ENCODE data around the gene HSFX3.
"Not testable (repeated sequence)": the region's sequence is repeated elsewhere in the genome, so short reads cannot be mapped to it uniquely, and the experiment has no call there.

The HSFX3 gene

GRCh38 chrX:149549701-149550100 lies at the start of gene HSFX3:
HSFX3 (minus strand) TSS chrX:149549924; CDS start chrX:149549852, 72 bp downstream.
- not testable (repeated sequence) for H3K4me3 ChIP-seq (ENCODE audit: low read depth, low read length); H3K4me1 ChIP-seq (ENCODE audit: control insufficient read depth, insufficient read depth, low read length); H3K27me3 ChIP-seq (ENCODE audit: control insufficient read depth, insufficient read depth, low read length); H3K36me3 ChIP-seq (ENCODE audit: control insufficient read depth, insufficient read depth, low read length); H3K9me3 ChIP-seq (ENCODE audit: control insufficient read depth, insufficient read depth, low read length); H3K9ac ChIP-seq (ENCODE audit: low read depth, low read length)

GRCh38 chrX:149598603-149599002 lies 48.9 kb upstream of the HSFX3 start:
- H3K27me3 ChIP-seq (ENCODE audit: control insufficient read depth, insufficient read depth, low read length); H3K4me3 ChIP-seq (ENCODE audit: low read depth, low read length); H3K9ac ChIP-seq (ENCODE audit: low read depth, low read length); H3K36me3 ChIP-seq (ENCODE audit: control insufficient read depth, insufficient read depth, low read length); H3K4me1 ChIP-seq (ENCODE audit: control insufficient read depth, insufficient read depth, low read length); H3K9me3 ChIP-seq (ENCODE audit: control insufficient read depth, insufficient read depth, low read length): not testable (repeated sequence)

GRCh38 chrX:149595943-149596342 lies 46.2 kb upstream of the HSFX3 start:
- H3K36me3 ChIP-seq (ENCODE audit: control insufficient read depth, insufficient read depth, low read length); H3K9ac ChIP-seq (ENCODE audit: low read depth, low read length); H3K4me3 ChIP-seq (ENCODE audit: low read depth, low read length); H3K27me3 ChIP-seq (ENCODE audit: control insufficient read depth, insufficient read depth, low read length); H3K9me3 ChIP-seq (ENCODE audit: control insufficient read depth, insufficient read depth, low read length); H3K4me1 ChIP-seq (ENCODE audit: control insufficient read depth, insufficient read depth, low read length): not testable (repeated sequence)

GRCh38 chrX:149595214-149595613 lies 45.5 kb upstream of the HSFX3 start, which contains the start of gene HSFX2:
HSFX2 (minus strand) TSS chrX:149595314; CDS start chrX:149594700, 614 bp downstream.
- not testable (repeated sequence) for H3K9me3 ChIP-seq (ENCODE audit: control insufficient read depth, insufficient read depth, low read length); H3K27me3 ChIP-seq (ENCODE audit: control insufficient read depth, insufficient read depth, low read length); H3K4me1 ChIP-seq (ENCODE audit: control insufficient read depth, insufficient read depth, low read length); H3K9ac ChIP-seq (ENCODE audit: low read depth, low read length); H3K4me3 ChIP-seq (ENCODE audit: low read depth, low read length); H3K36me3 ChIP-seq (ENCODE audit: control insufficient read depth, insufficient read depth, low read length)

- not testable (repeated sequence) for H3K4me1 ChIP-seq (ENCODE audit: control insufficient read depth, insufficient read depth, low read length); H3K36me3 ChIP-seq (ENCODE audit: control insufficient read depth, insufficient read depth, low read length); H3K27me3 ChIP-seq (ENCODE audit: control insufficient read depth, insufficient read depth, low read length); H3K4me3 ChIP-seq (ENCODE audit: low read depth, low read length); H3K9me3 ChIP-seq (ENCODE audit: control insufficient read depth, insufficient read depth, low read length); H3K9ac ChIP-seq (ENCODE audit: low read depth, low read length)
Measured at GRCh38 chrX:149590993-149591392, 41.3 kb upstream of the HSFX3 start.

GRCh38 chrX:149587359-149587758 lies 37.6 kb upstream of the HSFX3 start, which contains the start of gene MAGEA9B:
MAGEA9B (minus strand) TSS chrX:149587459; CDS start chrX:149583179, 4,280 bp downstream.
- H3K27me3 ChIP-seq (ENCODE audit: control insufficient read depth, insufficient read depth, low read length); H3K9ac ChIP-seq (ENCODE audit: low read depth, low read length); H3K4me1 ChIP-seq (ENCODE audit: control insufficient read depth, insufficient read depth, low read length); H3K9me3 ChIP-seq (ENCODE audit: control insufficient read depth, insufficient read depth, low read length); H3K36me3 ChIP-seq (ENCODE audit: control insufficient read depth, insufficient read depth, low read length); H3K4me3 ChIP-seq (ENCODE audit: low read depth, low read length): not testable (repeated sequence)

GRCh38 chrX:149585631-149586030 lies 35.9 kb upstream of the HSFX3 start:
- not testable (repeated sequence) for H3K27me3 ChIP-seq (ENCODE audit: control insufficient read depth, insufficient read depth, low read length); H3K4me1 ChIP-seq (ENCODE audit: control insufficient read depth, insufficient read depth, low read length); H3K36me3 ChIP-seq (ENCODE audit: control insufficient read depth, insufficient read depth, low read length); H3K9ac ChIP-seq (ENCODE audit: low read depth, low read length); H3K4me3 ChIP-seq (ENCODE audit: low read depth, low read length); H3K9me3 ChIP-seq (ENCODE audit: control insufficient read depth, insufficient read depth, low read length)

- not testable (repeated sequence) for H3K4me3 ChIP-seq (ENCODE audit: low read depth, low read length); H3K9ac ChIP-seq (ENCODE audit: low read depth, low read length); H3K9me3 ChIP-seq (ENCODE audit: control insufficient read depth, insufficient read depth, low read length); H3K36me3 ChIP-seq (ENCODE audit: control insufficient read depth, insufficient read depth, low read length); H3K27me3 ChIP-seq (ENCODE audit: control insufficient read depth, insufficient read depth, low read length); H3K4me1 ChIP-seq (ENCODE audit: control insufficient read depth, insufficient read depth, low read length)
Measured at GRCh38 chrX:149573456-149573855, 23.7 kb upstream of the HSFX3 start.

GRCh38 chrX:149572743-149573142 lies 23.0 kb upstream of the HSFX3 start:
- H3K9ac ChIP-seq (ENCODE audit: low read depth, low read length) = no peak overlapping the region
- no peaks in the 10 kb centered on the region for H3K27me3 ChIP-seq (ENCODE audit: control insufficient read depth, insufficient read depth, low read length)
- H3K9me3 ChIP-seq (ENCODE audit: control insufficient read depth, insufficient read depth, low read length) = no peaks in the 10 kb centered on the region
- H3K36me3 ChIP-seq (ENCODE audit: control insufficient read depth, insufficient read depth, low read length) = no peaks in the 10 kb centered on the region
- no peaks in the 10 kb centered on the region for H3K4me1 ChIP-seq (ENCODE audit: control insufficient read depth, insufficient read depth, low read length)
- no peak overlapping the region for H3K4me3 ChIP-seq (ENCODE audit: low read depth, low read length)

GRCh38 chrX:149571770-149572169 lies 22.0 kb upstream of the HSFX3 start:
- H3K4me3 ChIP-seq (ENCODE audit: low read depth, low read length) = no peak overlapping the region
- H3K9me3 ChIP-seq (ENCODE audit: control insufficient read depth, insufficient read depth, low read length) = no peaks in the 10 kb centered on the region
- no peaks in the 10 kb centered on the region for H3K36me3 ChIP-seq (ENCODE audit: control insufficient read depth, insufficient read depth, low read length)
- H3K4me1 ChIP-seq (ENCODE audit: control insufficient read depth, insufficient read depth, low read length) = no peaks in the 10 kb centered on the region
- no peak overlapping the region for H3K9ac ChIP-seq (ENCODE audit: low read depth, low read length)
- no peaks in the 10 kb centered on the region for H3K27me3 ChIP-seq (ENCODE audit: control insufficient read depth, insufficient read depth, low read length)

GRCh38 chrX:149570668-149571067 lies 20.9 kb upstream of the HSFX3 start:
- Histone ChIP-seq H3K9ac (ENCODE audit: low read depth, low read length) (no peak overlapping the region), H3K4me1 (ENCODE audit: control insufficient read depth, insufficient read depth, low read length) (no peaks in the 10 kb centered on the region), H3K36me3 (ENCODE audit: control insufficient read depth, insufficient read depth, low read length) (no peaks in the 10 kb centered on the region), H3K4me3 (ENCODE audit: low read depth, low read length) (no peak overlapping the region), H3K27me3 (ENCODE audit: control insufficient read depth, insufficient read depth, low read length) (no peaks in the 10 kb centered on the region), H3K9me3 (ENCODE audit: control insufficient read depth, insufficient read depth, low read length) (no peaks in the 10 kb centered on the region)

- Histone ChIP-seq H3K4me1 (ENCODE audit: control insufficient read depth, insufficient read depth, low read length) (no peaks in the 10 kb centered on the region), H3K36me3 (ENCODE audit: control insufficient read depth, insufficient read depth, low read length) (no peaks in the 10 kb centered on the region), H3K4me3 (ENCODE audit: low read depth, low read length) (no peak overlapping the region), H3K9ac (ENCODE audit: low read depth, low read length) (no peak overlapping the region), H3K27me3 (ENCODE audit: control insufficient read depth, insufficient read depth, low read length) (no peaks in the 10 kb centered on the region), H3K9me3 (ENCODE audit: control insufficient read depth, insufficient read depth, low read length) (no peaks in the 10 kb centered on the region)
Measured at GRCh38 chrX:149569770-149570169, 20.0 kb upstream of the HSFX3 start.
